Measurements from ENCODE around the gene NINL.

DNA sequence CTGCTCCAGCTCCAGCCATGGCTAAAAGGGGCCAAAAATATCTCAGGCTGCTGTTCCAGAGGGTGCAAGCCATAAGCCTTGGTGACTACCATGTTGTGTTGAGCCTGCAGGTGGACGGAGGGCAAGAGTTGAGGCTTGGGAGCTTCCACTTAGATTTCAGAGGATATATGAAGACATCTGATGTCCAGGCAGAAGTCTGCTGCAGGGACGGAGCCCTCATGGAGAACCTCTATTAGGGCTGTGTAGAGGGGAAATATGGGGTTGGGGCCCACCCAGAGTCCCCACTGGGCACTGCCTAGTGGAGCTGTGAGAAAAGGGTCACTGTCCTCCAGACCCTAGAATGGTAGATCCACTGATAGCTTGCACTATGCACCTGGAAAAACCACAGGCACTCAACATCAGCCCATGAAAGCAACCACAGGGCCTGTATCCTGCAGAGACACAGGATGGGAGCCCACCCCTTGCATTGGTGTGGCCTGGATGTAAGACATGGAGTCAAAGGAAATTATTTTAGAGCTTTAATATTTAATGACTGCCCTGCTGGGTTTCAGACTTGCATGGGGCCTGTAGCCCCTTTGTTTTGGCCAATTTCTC, 70.5 kb downstream of the NINL start:
- TF ChIP-seq, protein P1, sequence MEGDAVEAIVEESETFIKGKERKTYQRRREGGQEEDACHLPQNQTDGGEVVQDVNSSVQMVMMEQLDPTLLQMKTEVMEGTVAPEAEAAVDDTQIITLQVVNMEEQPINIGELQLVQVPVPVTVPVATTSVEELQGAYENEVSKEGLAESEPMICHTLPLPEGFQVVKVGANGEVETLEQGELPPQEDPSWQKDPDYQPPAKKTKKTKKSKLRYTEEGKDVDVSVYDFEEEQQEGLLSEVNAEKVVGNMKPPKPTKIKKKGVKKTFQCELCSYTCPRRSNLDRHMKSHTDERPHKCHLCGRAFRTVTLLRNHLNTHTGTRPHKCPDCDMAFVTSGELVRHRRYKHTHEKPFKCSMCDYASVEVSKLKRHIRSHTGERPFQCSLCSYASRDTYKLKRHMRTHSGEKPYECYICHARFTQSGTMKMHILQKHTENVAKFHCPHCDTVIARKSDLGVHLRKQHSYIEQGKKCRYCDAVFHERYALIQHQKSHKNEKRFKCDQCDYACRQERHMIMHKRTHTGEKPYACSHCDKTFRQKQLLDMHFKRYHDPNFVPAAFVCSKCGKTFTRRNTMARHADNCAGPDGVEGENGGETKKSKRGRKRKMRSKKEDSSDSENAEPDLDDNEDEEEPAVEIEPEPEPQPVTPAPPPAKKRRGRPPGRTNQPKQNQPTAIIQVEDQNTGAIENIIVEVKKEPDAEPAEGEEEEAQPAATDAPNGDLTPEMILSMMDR (IDR thresholded peaks at IDR 0.05; ENCODE audit: control extremely low read depth in 1 of 3, insufficient read depth in 1 of 3, low read depth in 1 of 3, low read length in 3 of 3): no peak
- TF ChIP-seq TCF12 (IDR thresholded peaks at IDR 0.05; ENCODE audit: low read depth, low read length): no peak
- no peak for TF ChIP-seq CBX5 (IDR thresholded peaks at IDR 0.05; ENCODE audit: low read depth, low read length)
- no peak for TF ChIP-seq RAD21 (IDR thresholded peaks at IDR 0.05 in 1 of 2, conservative IDR thresholded peaks at IDR 0.05 in 1 of 2; ENCODE audit: low read depth in 2 of 2, low read length in 2 of 2)
- no peak for TF ChIP-seq CEBPB (IDR thresholded peaks at IDR 0.05; ENCODE audit: low read depth, low read length)
- TF ChIP-seq EP300 (IDR thresholded peaks at IDR 0.05; ENCODE audit: borderline replicate concordance in 1 of 2, low read depth in 2 of 2, low read length in 2 of 2): no peak
- TF ChIP-seq ZNF274 (IDR thresholded peaks at IDR 0.05; ENCODE audit: borderline replicate concordance, extremely low read depth, low read length): no peak
- TF ChIP-seq HDAC6 (IDR thresholded peaks at IDR 0.05; ENCODE audit: low read depth, low read length): no peak
- no peak for TF ChIP-seq SRF (IDR thresholded peaks at IDR 0.05; ENCODE audit: low read depth, low read length)
- no peak for TF ChIP-seq POLR2A (IDR thresholded peaks at IDR 0.05; ENCODE audit: control extremely low read depth in 1 of 2, low read depth in 2 of 2, low read length in 2 of 2)
